Ovary (tissue), 3 donors: ENCODE results near the gene RPL5.

Experiments
- POLR2A ChIP-seq: fragments of 450-650 bp; IDR thresholded peaks from one replicate; pipeline ENCODE4 v1.6.1; 2017; ENCODE audit warnings: antibody characterized with exemption, mild to moderate bottlenecking, moderate library complexity
- TF ChIP-seq, protein P1 (sequence below), 3 donors: fragments of 450-650 bp in 2 of 3; fragments of 200-600 bp in 1 of 3; IDR thresholded peaks; one replicate each; pipeline versions ENCODE4 v1.5.1 to v1.8.0; 2016 to 2022; ENCODE audit warnings: antibody characterized with exemption in 3 of 3, mild to moderate bottlenecking in 1 of 3
- donor health status: DM: no; HTN: no; CAD: no.

DNA sequence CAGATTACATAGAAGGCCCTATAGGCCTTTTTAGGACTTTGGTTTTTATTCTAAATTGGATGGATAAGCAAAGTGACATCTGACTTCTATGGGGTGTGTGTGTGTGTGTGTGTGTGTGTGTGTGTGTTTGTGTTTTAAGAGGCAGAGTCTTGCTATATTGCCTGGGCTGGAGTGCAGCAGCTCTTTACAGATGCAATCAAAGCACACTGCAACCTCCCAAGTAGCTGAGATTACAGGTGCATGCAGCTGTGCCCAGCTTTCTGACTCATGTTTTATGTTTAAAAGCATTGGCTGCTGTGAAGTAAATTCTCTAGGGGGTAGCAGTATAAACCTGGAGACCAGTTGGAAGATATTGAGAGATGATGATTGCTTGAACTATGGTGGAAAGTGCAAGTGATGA is 34.5 kb upstream of the RPL5 start:
- TF ChIP-seq, protein P1, sequence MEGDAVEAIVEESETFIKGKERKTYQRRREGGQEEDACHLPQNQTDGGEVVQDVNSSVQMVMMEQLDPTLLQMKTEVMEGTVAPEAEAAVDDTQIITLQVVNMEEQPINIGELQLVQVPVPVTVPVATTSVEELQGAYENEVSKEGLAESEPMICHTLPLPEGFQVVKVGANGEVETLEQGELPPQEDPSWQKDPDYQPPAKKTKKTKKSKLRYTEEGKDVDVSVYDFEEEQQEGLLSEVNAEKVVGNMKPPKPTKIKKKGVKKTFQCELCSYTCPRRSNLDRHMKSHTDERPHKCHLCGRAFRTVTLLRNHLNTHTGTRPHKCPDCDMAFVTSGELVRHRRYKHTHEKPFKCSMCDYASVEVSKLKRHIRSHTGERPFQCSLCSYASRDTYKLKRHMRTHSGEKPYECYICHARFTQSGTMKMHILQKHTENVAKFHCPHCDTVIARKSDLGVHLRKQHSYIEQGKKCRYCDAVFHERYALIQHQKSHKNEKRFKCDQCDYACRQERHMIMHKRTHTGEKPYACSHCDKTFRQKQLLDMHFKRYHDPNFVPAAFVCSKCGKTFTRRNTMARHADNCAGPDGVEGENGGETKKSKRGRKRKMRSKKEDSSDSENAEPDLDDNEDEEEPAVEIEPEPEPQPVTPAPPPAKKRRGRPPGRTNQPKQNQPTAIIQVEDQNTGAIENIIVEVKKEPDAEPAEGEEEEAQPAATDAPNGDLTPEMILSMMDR (IDR thresholded peaks at IDR 0.05): no peak
- no peak for TF ChIP-seq POLR2A
